Fibroblast of the aortic adventitia (primary cell): ENCODE measurements around the gene COX8C. TPM values are rescaled to one million over a fixed set of nuclear protein-coding genes. Genes with fewer than 3 reads are reported as not detected.
"Not testable (repeated sequence)": the region's sequence is repeated elsewhere in the genome, so short reads cannot be mapped to it uniquely, and the experiment has no call there.

Source experiments
- DNase-seq: peaks from one replicate; pipeline ENCODE4 v3.0.0-alpha.2; 2010; ENCODE audit warnings: low read depth
- H3K4me3 ChIP-seq: 2 replicates; pipeline ENCODE4 v1.5.1; 2011; ENCODE audit warnings: low read depth, mild to moderate bottlenecking, control low read depth, low read length, moderate library complexity
- total RNA-seq: library from RNA; depleted of rRNA; stranded (reverse); fragments of >200 nt; gene quantifications from 2 replicates; pipeline ENCODE4 v1.2.3, GENCODE V29; 2012; ENCODE audit warnings: low replicate concordance
- TF ChIP-seq, protein P1 (sequence below): IDR thresholded peaks from 2 replicates; pipeline ENCODE4 v1.5.1; 2011; ENCODE audit warnings: mild to moderate bottlenecking, low read length, control low read depth, inconsistent platforms; ENCODE audit not compliant: insufficient read depth

The COX8C gene
- total RNA-seq, 1 donor = not detected

DNA sequence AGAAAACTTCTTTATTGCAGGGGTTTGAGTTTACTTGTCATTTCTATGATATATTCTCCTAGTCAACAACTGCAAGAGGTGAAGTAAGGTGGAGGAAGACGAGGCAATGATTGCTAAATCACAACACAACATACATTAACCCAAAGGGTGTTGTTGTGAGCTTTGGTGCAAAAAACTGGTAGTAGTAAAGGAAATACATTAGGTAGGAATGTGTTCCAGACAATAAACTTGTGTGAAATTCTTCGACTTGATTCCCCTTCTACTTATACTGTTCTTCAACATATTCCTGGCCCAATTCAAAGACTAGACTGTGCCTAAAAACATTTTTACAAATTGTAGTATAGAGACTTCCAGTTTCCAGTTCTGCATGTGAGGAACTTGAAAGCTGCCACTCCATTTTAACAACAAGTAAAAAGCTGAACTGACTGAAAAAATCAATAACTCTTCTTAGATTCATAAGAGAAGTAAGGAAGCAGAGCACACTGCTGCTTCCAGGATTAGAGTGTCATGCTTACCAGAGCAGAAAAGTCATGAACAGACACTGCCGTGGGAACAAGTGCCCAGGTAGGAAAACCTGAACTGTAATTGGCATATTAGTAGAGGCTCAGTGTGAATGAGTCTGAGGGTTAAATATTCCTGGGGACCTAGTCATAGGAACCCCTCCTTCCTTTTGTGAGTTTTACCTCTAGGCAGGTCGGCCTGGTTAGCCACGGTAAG, 22.2 kb downstream of the COX8C start:
- no peak overlapping the region for H3K4me3 ChIP-seq
- TF ChIP-seq, protein P1, sequence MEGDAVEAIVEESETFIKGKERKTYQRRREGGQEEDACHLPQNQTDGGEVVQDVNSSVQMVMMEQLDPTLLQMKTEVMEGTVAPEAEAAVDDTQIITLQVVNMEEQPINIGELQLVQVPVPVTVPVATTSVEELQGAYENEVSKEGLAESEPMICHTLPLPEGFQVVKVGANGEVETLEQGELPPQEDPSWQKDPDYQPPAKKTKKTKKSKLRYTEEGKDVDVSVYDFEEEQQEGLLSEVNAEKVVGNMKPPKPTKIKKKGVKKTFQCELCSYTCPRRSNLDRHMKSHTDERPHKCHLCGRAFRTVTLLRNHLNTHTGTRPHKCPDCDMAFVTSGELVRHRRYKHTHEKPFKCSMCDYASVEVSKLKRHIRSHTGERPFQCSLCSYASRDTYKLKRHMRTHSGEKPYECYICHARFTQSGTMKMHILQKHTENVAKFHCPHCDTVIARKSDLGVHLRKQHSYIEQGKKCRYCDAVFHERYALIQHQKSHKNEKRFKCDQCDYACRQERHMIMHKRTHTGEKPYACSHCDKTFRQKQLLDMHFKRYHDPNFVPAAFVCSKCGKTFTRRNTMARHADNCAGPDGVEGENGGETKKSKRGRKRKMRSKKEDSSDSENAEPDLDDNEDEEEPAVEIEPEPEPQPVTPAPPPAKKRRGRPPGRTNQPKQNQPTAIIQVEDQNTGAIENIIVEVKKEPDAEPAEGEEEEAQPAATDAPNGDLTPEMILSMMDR = no peak
- no peak for DNase-seq

DNA sequence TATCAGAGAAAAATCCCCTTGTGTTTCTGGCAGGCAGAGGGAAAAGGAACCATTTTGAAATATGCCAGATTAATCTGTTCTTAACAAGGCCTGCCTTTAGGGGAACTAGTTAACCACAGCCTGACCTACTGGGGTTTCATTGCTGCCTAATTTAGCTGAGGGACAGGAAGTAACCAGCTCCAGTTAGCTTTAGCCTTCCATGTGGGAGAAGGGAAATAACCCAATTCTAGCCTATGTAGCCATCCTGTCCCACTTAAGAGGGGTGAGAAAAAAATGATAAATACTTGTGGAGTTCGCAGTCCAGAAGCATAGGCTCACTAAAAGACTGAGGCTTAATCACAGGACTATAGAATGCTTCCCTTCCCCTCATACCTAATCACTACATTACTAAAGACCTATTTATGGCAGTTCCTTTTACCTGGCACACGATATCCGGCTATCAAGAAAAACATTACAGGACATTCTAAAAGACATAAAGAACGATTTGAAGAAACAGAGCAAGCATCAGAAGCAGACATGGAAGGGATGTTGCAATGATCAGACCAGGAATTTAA, 22.8 kb downstream of the COX8C start:
- no peak for DNase-seq
- H3K4me3 ChIP-seq = no peak overlapping the region
- TF ChIP-seq, protein P1 = no peak

DNA sequence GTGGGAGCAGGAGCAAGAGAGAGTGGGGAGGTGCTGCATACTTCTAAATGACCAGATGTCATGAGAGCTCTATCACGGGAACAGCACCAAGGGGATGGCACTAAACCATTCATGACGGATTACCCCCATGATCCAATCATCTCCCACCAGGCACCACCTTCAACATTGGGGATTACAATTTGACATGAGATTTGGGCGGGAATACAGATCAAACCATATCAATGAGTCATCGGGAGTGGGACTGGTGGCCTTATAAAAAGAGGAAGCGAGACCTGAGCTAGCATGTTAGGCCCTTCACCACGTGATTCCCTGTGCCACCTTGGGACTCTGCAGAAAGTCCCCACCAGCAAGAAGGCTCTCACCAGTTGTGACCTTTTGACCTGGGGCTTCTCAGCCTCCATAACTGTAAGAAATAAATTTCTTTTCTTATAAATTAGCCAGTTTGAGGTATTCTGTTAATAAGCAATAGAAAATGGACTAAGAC, 28.7 kb downstream of the COX8C start:
- TF ChIP-seq, protein P1 = no peak
- DNase-seq = no peak

DNA sequence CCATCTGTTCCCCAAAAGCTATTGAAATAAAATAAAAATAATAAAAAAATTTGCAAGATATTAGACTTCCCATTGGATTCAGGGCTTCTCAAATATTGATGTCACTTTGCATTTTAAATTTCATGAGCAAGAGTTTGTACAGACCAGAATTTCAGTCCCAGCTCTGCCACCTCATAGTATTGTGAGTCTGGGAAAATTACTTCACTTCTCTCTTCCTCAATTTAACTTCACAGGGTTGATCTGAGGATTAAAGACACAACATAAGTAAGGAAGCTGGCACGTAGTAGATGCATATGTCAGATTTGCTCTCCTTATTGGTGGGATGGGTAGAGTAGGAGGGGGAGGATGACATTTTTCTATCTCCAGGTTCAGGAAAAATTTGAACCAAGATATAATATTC, 32.8 kb downstream of the COX8C start:
- TF ChIP-seq, protein P1 = no peak
- no peak overlapping the region for H3K4me3 ChIP-seq
- no peak for DNase-seq

More for the DNA sequence above, 28.7 kb downstream of the COX8C start:
- no peak overlapping the region for H3K4me3 ChIP-seq

DNA sequence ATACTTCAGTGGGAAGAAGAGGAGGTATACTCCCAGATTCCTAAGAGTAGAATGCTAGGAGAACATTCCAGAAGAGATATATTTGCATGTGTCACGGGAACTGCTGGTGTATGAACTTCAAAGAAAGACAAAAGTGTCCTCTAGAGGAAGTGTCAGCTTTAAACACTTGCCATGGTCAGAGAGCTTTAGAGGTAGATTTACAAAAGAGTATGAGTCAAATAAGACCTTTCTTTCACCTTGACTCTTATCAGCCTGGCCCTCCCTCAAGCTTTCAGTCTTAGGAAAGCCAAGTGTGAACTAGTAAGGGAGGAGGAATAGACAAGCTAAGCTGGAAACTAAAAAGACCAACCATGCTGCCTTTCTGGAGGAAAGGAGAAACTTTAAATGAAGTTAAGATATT, 34.7 kb downstream of the COX8C start:
- no peak for DNase-seq
- TF ChIP-seq, protein P1 = no peak
- no peak overlapping the region for H3K4me3 ChIP-seq

DNA sequence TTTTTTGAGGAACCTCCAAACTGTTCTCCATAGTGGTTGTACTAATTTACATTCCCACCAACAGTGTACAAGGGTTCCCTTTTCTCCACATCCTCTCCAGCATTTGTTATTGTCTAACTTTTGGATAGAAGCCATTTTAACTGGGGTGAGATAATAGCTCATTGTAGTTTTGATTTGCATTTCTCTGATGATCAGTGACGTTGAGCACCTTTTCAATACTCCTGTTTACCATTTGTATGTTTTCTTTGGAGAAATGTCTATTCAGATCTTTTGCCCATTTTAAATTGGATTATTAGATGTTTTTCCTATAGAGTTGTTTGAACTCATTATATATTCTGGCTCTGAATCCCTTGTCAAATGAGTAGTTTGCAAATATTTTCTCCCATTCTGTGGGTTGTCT, 37.3 kb downstream of the COX8C start:
- not testable (repeated sequence) for DNase-seq

DNA sequence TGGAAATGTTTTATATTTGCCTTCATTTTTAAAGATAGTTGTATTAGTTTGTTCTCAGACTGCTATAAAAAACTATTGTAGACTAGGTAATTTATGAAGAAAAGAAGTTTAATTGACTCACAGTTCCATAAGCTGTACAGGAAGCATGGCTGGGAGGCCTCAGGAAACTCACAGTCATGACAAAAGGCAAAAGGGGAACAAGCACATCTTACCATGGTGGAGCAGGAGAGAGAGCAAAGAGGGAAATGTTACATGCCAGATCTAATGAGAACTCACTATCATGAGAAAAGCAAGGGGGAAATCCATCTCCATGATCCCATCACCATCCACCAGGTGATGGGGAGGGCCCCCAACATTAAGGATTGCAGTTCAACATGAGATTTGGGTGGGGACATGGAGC, 48.2 kb downstream of the COX8C start:
- H3K4me3 ChIP-seq = no peak overlapping the region
- TF ChIP-seq, protein P1 = no peak
- no peak for DNase-seq

More for the DNA sequence above, 37.3 kb downstream of the COX8C start:
- not testable (repeated sequence) for H3K4me3 ChIP-seq
